Nephron (organoid): Measurements from ENCODE around the gene STK4.
A peak's percentile ranks its signal among the peaks of the same experiment; 100 is the strongest.

ENCODE experiments used
- H3K27ac Mint-ChIP-seq, 3 experiments: 2 replicates each; pipeline ENCODE4 v1.8.0; 2020; ENCODE audit warnings: mixed read lengths in 3 of 3, mild to moderate bottlenecking in 2 of 3, moderate library complexity in 1 of 3
- H3K27me3 Mint-ChIP-seq: 2 replicates; pipeline ENCODE4 v1.8.0; 2021; ENCODE audit warnings: low read depth, mild to moderate bottlenecking, moderate library complexity, mixed read lengths
- H3K36me3 Mint-ChIP-seq: 2 replicates; pipeline ENCODE4 v1.8.0; 2020; ENCODE audit warnings: low read depth, mixed read lengths
- H3K4me1 Mint-ChIP-seq: 2 replicates; pipeline ENCODE4 v1.8.0; 2020; ENCODE audit warnings: mixed read lengths
- H3K4me3 Mint-ChIP-seq, 3 experiments: 2 replicates each; pipeline ENCODE4 v1.8.0; 2020; ENCODE audit warnings: mild to moderate bottlenecking in 3 of 3, mixed read lengths in 3 of 3, moderate library complexity in 2 of 3
- H3K9me3 Mint-ChIP-seq: 2 replicates; pipeline ENCODE4 v1.8.0; 2020; ENCODE audit warnings: mixed read lengths
- TF ChIP-seq, protein P1 (sequence below), 3 experiments: fragments of 200-600 bp; sonication (generic); IDR thresholded peaks; one replicate each; pipeline ENCODE4 v1.5.0; 2021; ENCODE audit warnings: antibody characterized with exemption in 3 of 3; ENCODE audit not compliant: unreplicated experiment in 3 of 3

Gene STK4

GRCh38 chr20:45092898-45093297 is 126.6 kb downstream of the STK4 start:
- Mint-ChIP-seq H3K36me3 (no peaks in the 10 kb centered on the region), H3K4me1 (peaks cover 9% of the 10 kb centered on the region), H3K9me3 (no peaks in the 10 kb centered on the region), H3K27ac (no peak overlapping the region), H3K4me3 (no peak overlapping the region), H3K27me3 (peaks cover 27% of the 10 kb centered on the region)
- TF ChIP-seq, protein P1, sequence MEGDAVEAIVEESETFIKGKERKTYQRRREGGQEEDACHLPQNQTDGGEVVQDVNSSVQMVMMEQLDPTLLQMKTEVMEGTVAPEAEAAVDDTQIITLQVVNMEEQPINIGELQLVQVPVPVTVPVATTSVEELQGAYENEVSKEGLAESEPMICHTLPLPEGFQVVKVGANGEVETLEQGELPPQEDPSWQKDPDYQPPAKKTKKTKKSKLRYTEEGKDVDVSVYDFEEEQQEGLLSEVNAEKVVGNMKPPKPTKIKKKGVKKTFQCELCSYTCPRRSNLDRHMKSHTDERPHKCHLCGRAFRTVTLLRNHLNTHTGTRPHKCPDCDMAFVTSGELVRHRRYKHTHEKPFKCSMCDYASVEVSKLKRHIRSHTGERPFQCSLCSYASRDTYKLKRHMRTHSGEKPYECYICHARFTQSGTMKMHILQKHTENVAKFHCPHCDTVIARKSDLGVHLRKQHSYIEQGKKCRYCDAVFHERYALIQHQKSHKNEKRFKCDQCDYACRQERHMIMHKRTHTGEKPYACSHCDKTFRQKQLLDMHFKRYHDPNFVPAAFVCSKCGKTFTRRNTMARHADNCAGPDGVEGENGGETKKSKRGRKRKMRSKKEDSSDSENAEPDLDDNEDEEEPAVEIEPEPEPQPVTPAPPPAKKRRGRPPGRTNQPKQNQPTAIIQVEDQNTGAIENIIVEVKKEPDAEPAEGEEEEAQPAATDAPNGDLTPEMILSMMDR (IDR thresholded peaks at IDR 0.05; ENCODE audit: unreplicated experiment in 3 of 3), result no peak

- H3K27me3 Mint-ChIP-seq, result peaks cover 35% of the 10 kb centered on the region
- no peaks in the 10 kb centered on the region for H3K4me1 Mint-ChIP-seq
- TF ChIP-seq, protein P1 (IDR thresholded peaks at IDR 0.05; ENCODE audit: unreplicated experiment in 3 of 3), result no peak
- no peaks in the 10 kb centered on the region for H3K9me3 Mint-ChIP-seq
- no peak overlapping the region for H3K4me3 Mint-ChIP-seq
- no peak overlapping the region for H3K27ac Mint-ChIP-seq
- H3K36me3 Mint-ChIP-seq, result no peaks in the 10 kb centered on the region
Observed at GRCh38 chr20:45094201-45094600, 127.9 kb downstream of the STK4 start.

- H3K27ac Mint-ChIP-seq, result no peak overlapping the region
- H3K27me3 Mint-ChIP-seq, result peaks cover 43% of the 10 kb centered on the region
- H3K36me3 Mint-ChIP-seq, result no peaks in the 10 kb centered on the region
- H3K4me1 Mint-ChIP-seq, result no peaks in the 10 kb centered on the region
- no peak overlapping the region for H3K4me3 Mint-ChIP-seq
- TF ChIP-seq, protein P1 (IDR thresholded peaks at IDR 0.05; ENCODE audit: unreplicated experiment in 3 of 3), result no peak
- H3K9me3 Mint-ChIP-seq, result no peaks in the 10 kb centered on the region
Observed at GRCh38 chr20:45094864-45095574, 128.7 kb downstream of the STK4 start.

GRCh38 chr20:45095805-45096238 is 129.5 kb downstream of the STK4 start:
- Mint-ChIP-seq H3K4me1 (no peaks in the 10 kb centered on the region), H3K27ac (no peak overlapping the region), H3K27me3 (peaks cover 51% of the 10 kb centered on the region), H3K9me3 (no peaks in the 10 kb centered on the region), H3K4me3 (no peak overlapping the region), H3K36me3 (no peaks in the 10 kb centered on the region)
- TF ChIP-seq, protein P1 (IDR thresholded peaks at IDR 0.05; ENCODE audit: unreplicated experiment in 3 of 3), result peak; percentile 66 to 68 (median 68)

- Mint-ChIP-seq H3K36me3 (no peaks in the 10 kb centered on the region), H3K27me3 (peaks cover 60% of the 10 kb centered on the region), H3K4me3 (no peak overlapping the region), H3K4me1 (no peaks in the 10 kb centered on the region), H3K9me3 (no peaks in the 10 kb centered on the region), H3K27ac (no peak overlapping the region)
- TF ChIP-seq, protein P1 (IDR thresholded peaks at IDR 0.05; ENCODE audit: unreplicated experiment in 3 of 3), result no peak
Observed at GRCh38 chr20:45096781-45097180, 130.5 kb downstream of the STK4 start.
